NCI-H345 treated with DMSO at 0.1 percent for 48 hours (cell line): ENCODE data around the gene DUSP28.
A peak's percentile ranks its signal among the peaks of the same experiment; 100 is the strongest.
"Not testable (repeated sequence)": the region's sequence is repeated elsewhere in the genome, so short reads cannot be mapped to it uniquely, and the experiment has no call there.

Experiments
- DNase-seq: peaks from one replicate; lab custom pipeline; 2025; ENCODE audit not compliant: unreplicated experiment; lab: John Stamatoyannopoulos, UW

DUSP28 gene

DNA sequence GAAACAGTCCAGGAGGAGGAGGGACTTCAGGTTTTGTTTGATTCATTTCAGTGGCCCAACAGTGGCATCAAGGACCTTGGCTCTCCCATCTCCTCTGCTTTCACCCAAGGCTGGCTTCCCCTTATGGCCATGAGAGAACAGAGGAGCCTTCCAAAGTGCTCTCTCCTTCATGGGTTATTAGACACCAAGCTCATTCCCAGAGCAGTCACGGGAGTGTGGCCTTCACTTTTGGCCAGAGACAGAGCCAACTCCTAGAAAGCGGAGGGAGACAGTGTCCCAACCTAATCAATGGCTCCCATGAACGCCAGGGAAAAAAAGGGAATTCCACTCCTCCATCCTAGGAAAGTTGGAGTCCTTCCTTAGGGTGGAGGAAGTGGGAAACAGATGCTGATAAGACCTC lies 871 bp upstream of the DUSP28 start:
- no peak for DNase-seq

DNA sequence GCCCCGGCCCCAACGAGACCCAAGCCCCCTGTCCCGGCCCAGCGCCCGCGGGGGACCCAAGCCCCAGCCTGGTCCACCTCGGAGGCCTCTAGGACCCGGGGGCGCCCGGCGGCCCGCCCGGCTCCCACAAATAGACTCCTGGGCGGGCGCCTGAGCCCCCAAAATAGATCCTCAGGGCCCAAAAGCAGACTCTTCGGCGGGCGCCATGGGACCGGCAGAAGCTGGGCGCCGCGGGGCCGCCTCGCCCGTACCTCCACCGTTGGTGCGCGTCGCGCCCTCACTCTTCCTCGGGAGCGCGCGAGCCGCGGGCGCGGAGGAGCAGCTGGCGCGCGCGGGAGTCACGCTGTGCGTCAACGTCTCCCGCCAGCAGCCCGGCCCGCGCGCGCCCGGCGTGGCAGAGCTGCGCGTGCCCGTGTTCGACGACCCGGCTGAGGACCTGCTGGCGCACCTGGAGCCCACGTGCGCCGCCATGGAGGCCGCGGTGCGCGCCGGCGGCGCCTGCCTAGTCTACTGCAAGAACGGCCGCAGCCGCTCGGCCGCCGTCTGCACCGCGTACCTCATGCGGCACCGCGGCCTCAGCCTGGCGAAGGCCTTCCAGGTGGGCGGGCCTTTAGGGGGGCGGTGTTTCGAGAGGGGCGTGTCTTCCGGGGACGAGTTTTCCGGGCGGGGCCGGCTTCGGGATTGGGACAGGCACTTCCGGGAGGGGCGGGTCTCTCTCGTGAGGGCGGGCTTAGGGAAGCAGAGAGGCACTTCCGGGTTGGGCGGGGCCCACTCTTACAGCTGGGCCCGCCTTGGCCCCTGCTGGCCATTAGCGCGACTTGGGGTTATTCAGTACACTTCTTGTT lies 545 bp downstream of the DUSP28 start:
- peak; percentile 91 for DNase-seq

DNA sequence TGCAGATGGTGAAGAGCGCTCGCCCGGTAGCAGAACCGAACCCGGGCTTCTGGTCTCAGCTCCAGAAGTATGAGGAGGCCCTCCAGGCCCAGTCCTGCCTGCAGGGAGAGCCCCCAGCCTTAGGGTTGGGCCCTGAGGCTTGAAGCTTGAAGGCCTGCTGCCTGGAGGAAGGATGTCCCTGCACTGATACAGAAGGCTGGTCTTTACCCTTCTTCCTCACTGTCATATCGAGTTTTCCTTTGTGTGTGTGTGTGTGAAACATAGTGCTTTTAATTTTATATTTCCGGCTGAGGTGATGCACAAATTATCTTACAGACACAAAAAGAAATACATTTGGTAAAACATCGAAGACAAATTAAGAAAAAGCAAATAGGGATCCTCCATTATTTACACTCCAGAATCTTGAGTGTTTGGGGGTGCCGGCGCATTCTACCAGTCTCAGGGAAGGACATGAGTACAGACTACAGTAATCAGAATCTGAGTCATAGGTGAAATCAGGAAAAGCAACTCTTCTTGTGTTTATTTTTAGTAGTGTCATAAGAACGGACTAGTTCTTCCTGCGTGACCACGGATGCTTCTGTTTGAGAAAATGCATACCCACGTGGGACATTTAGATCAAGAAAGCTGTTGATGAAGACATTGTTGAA lies 1.3 kb downstream of the DUSP28 start:
- DNase-seq: no peak

DNA sequence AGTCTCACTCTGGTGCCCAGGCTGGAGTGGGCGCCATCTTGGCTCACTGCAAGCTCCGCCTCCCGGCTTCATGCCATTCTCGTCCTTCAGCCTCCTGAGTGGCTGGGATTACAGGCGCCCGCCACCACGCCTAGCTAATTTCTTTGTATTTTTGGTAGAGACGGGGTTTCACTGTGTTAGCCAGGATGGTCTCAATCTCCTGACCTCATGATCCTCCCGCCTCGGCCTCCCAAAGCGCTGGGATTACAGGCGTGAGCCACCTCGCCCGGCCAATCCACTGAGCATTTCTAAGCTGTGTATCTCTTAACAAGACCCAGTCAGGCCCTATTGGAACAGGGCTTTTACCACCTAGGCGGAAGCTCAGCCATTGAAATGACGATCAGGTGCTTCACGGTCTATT lies 3.1 kb downstream of the DUSP28 start:
- DNase-seq: not testable (repeated sequence)

DNA sequence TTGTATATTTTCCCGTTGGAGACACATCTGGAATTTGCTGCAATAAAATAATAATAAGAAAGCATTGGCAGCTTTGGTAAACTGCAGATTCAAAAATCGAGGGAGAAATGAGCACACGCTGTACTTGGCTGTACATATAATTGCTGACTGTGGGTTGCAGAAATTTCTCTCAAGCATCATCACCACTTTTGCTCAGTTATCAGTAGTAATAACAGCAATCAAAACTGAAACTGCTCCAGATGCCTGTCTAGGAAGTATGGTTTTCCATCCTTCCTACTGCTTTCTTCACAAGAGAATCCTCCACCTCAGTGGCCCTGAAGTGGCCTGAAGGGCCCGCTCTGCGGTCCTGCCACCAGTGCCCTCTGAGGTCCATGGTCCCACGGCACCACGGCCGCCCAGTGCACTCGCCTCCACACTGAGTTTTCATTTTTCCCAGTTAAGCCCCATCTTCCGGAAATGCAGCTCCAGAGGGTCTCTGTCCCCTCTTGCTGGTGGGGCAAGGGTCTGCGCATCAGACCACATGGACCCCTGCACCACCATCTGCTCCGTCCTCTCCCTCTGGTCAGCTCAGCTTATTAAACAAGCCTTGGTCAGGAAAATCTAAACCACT lies 3.9 kb downstream of the DUSP28 start:
- DNase-seq: no peak

DNA sequence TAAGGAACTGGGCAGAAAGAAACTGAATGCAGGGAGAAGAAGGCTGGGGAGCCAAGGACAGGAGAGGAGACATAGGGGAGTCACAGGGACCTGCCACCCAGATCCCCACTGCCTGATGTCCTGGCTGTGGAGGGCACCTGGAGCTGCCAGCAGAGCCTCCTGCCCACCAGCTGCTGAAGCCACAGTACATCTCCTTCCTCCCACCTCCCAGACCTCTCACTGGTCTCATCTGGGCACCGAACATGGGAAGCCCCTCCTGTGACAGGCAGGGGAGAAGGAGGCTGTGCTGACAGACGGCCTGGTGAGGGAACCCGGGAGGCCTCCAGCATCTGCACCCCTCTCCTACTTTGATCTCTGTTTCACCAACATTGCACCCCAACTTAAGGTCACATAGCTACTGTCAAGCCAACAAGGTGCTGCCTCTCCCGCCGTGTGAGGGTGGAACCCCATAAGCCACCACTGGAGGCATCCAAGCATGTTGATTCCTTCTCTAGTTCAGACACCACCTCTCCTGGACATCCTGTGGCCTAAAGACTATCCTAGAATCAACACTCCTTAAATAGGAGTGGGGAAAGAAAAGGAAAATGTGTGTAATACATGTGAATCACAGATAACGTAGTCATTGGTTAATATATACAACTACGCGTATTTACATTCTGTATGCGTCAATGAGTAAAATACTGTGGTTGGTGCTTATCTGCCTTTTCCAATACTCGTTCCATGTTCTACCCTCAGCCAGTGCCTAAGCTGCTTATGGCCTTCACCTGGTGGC lies 4.6 kb downstream of the DUSP28 start:
- no peak for DNase-seq

DNA sequence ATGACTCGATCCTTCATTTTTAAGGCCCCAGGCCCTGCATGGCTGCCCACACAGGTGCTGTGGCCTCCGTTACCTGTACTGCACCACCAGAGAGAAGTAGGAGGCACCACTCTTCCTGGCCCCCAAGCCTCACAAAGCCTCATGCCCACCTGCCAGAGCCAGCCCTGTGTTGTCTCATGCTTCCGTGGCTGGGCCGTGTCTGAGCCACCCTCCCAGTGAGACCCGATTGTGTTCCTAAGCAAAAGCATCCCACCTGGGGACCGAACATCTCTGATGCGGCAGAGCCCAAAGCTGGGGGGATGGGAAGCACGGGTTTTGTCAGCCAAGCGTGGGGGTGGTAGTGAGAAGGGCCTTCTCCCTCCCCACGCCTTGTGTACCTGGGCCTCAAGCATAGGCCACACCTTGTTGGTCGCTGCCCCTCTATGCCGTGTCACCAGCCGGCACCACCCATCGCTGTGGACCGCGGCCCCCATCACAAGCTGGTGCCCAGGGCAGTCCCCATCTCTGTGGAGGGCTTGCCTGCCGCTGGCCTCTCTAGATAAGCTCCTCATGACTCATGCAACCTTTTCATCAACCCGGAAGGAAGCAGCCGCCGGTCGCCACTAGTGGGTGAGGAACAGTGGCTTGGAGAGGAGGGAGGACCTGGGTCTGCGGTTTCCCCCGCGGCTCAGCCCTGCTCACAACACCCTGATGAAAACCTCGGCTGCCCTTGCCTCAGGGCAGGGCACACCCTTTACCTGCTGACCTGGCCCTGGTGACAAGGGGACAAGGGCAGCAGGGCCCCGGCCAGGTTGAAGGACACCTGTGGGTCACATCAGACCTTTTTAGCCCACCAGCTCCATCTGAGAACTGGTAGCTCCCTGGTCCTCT lies 5.4 kb downstream of the DUSP28 start:
- DNase-seq: no peak

DNA sequence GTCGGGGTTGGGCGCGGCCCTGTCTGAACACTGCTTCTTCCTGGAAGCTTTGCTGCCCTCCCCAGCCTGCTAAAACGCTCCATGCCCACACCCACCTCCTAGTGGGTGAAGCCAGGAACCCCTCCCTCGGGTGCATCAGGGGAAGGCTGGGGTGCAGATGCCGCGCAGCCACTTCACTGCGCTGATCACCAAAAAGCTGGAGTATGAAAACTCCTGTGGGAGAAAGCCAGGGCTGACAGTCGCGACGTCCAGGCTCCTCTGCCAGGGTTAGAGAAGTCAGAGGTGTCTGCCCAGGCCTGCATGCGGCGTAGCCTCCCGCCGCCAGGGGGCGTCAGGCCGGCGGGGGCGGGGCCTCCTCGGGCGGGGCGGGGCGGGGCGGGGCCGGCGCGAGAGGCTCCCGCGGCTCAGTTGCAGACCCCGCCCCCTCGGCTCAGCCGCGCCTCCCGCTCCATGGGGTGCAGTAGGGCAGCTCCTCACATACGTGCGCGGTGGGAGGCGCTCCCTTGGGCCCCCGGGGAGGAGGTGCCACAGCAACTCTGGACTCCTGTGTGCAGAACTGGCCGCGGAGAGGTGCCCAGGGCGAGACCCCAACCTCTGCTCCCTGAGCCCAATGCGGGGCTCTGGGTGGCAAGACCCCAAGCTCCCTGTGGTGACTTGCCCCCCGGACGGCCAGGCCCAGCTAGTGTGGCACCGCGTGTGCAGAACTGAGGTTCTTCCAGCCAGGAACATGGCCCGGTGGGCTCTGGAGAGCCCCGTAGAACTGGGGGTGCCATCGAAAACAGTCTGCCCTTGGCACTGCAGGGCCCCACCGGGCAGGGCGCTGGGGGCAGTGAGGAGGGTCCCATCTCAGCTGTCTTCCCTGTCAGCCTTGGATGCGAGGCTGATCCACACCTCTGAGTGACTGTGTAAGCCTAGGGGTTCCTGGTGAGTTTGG lies 6.3 kb downstream of the DUSP28 start:
- peak; percentile 73 for DNase-seq

DNA sequence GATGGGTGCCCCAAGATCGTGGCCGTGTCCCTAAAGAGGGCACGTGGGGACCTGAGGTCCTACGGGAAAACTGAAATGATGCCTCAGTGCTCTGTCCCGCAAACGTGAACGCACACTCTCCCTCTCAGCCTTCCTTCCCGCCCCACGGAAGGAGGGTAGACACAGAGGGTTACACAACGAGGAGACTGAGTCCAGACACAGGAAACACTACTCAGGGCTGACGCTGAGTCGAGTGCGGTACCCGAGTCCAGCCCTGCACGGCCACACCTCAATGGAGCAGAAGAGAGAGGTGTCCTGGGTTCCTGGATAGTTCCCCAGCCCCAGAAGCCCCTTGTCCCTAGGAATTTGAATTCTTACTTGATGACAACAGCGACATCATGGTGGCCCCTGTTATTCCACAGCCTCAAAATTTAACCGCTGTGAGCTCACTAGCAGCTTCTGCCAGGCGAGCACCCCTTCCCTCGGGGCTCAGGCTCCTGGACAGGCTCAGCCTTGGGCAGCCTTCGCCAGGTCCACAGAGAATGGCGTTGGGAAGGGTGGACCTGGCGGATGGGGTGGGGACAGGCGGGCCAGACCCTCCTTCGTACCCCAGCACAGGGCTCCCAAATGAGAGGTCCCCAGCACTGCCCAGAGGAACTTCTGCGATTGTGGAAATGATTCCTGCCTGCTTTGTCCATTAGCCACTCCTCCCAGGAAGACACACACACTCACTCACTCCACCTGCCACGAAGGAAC lies 7.1 kb downstream of the DUSP28 start:
- DNase-seq: no peak

DNA sequence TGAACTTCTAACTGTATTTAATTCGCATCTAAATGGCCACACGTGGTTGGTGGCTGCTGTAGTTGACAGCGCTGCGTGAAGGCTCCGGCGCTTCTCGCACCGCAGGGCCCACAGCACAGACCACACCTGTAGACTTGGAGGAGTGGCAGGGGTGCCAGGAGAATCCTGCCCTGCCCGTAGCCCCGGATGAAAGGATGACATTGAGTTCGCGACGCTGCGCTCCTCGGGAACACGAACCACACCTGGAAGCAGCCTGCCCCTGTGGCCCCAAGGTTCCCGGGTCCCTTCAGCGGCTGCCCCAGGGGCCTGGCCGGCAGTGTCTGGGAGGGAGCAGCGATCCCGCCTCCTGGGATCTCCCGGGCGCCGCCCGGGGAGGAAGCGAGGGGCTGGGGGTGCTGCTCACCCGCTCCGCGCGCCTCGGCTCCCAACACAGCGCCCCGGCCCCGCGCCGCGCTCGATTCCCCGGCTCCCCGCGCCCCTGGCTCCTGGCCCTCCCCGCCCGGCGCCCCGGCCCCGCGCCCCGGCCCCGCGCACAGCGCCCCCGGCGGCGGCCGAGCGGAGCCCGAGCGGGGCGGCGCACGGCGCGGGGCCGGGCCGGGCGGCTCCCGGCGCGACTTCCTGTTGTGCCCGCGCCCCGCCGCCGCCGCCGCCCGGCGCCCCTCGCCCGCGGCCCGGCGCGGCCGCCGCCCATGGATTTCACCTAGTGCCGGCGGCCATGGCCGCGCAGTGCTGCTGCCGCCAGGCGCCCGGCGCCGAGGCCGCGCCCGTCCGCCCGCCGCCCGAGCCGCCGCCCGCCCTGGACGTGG lies 7.9 kb downstream of the DUSP28 start, which contains the start of gene RNPEPL1:
TSS of gene RNPEPL1 (plus strand) at position 613 of the 806 bp plus-strand sequence. CDS start at position 716, 103 bp downstream.
- DNase-seq: peak; percentile 41

DNA sequence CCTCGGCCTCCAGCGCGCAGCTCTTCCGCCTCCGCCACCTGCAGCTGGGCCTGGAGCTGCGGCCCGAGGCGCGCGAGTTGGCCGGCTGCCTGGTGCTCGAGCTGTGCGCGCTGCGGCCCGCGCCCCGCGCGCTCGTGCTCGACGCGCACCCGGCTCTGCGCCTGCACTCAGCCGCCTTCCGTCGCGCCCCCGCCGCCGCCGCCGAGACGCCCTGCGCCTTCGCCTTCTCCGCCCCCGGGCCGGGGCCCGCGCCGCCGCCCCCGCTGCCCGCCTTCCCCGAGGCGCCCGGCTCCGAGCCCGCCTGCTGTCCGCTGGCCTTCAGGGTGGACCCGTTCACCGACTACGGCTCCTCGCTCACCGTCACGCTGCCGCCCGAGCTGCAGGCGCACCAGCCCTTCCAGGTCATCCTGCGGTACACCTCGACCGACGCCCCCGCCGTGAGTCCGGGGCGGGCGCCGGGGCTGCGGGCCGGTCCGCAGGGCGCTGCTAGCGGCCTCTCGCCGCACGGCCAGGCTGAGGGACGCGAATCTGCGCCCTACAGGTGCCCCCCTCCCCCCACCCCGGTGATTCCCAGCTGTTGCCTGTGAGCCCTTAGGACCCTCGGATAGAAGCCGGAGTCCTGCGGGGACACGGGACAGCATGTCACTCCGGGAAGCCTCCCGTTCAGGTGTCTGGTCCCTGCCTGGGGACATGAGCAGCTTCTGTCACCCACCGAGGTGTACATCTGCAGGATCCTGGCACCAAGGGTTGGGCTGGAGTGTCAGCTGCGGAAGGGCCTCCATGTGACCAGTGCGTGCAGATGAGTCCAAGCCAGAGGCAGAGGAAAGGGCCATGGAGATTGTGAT lies 8.7 kb downstream of the DUSP28 start:
- DNase-seq: peak; percentile 24

DNA sequence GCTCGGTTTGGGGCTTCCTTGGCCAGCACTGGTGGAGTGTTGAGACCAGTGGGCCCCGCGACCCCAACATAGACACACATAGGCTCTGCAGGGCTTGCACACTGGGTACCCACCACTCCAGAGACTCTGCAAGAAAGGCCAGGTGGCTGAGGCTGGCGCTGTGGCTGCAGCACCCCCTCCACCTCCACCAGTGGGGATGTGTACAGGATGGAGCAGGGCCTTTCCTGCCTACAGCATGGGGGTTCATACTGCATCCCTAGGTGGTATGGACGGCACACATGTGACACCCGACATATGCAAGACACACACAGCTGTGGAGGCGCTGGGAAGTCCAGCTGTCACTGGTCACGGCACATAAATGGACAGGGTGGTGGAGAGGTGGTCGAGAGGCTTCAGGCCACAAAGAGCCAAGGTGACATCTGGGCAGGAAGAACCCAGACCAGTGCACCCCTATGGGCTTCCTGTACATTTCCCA lies 9.4 kb downstream of the DUSP28 start:
- DNase-seq: no peak

DNA sequence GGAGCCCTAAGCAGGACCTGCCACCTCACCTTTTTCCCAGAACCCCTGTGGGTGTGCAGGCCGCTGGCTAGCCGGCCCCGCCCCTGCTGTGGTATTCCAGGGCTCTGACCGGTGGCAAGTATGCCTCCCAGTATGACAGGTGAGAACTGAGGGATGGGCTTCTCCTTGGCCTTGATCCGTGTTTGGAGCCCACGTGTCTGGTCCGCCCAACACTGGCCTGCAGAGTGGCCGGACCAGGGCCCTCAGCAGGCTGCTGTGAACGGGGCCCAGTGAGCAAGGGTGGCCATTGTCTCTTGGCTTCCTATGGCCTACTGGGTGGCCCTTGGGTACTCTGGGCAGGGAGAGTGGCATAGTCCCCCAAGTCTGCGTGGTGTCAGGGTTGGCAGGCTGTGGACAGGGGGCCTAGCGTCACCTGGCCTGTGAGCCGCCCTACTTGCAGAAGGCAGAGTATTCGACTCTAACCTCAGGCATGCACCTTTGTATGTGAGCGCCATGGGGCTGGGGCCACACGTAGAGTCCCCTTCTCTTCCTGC lies 9.9 kb downstream of the DUSP28 start:
- no peak for DNase-seq

DNA sequence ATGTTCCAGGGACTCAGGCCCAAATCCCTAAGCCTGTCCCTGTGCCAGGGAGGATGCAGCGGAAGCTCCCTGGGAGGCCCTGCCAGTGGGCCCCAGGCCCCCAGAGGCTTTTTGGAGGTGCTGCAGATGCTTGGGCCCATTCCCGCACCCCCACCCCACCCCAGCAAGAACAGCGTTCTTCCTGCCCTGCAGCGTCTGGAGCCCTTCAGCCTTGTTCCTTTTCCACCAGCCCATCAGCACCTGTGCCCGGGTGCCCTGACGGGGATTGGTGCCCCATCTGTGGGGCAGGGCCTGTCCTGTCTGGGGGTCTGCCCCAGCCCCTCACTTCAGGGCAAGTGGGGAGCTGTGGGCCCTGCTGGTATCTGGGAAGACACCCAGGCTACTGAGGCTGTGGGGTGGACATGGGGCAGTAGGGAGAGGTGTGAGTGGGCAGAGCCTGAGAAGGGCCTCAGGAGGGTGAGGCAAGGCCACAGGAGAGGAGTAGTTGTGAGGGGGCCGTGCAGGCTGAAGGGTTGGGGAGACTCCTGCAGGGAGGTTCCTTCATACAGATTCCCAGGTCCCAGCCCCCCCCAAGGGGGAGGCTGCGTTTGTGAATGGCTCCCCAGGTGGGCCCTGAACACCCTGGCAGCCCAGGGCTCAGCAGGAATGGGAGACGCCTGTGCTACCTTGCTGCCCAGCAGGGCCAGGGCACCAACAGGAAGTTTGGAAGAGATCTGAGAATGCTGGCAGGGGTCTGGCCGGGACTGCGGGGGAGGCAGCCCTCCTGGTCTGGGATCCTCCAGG lies 10.6 kb downstream of the DUSP28 start:
- DNase-seq: no peak

DNA sequence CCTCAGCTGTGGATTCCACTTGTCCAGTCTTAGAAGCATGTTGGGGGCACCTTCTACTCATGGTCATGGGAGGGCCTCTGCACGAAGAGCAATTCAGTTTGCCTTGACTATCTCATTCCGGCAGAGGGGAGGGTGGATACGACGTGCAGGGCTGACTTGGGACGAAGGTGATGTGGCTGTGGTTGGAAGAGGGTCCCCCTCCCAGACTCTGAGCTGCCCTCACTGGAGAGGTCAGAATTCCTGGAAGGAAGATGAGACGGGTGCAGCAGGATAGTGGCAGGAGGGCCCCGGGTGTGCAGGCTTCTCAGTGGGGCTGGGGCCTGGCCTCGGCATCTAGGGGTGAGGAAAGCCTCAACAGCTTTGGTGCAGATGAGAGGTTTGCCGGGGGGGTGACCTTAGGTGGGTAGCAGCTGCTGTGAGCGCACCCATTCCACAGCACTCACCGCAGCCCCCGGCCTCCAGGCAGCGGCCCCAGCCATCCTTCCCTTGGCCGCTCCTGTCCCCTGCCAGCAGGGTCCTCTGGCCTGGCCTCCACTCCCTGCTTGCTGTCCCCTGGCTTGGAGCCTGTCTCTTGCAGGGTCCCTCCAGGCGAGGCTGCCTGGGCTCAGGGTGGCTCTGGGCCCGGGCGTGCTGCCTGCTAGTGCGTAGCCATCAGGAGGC lies 11.3 kb downstream of the DUSP28 start:
- no peak for DNase-seq
